Measurements from ENCODE around the gene CFB. TPM values are rescaled to one million over a fixed set of nuclear protein-coding genes. Genes with fewer than 3 reads are reported as not detected.
A peak's percentile ranks its signal among the peaks of the same experiment; 100 is the strongest.

The CFB gene
- total and polyA plus RNA-seq, 2 of the 13 experiments (the other 11 are each of a cell fraction or from before 2014, with no cell fraction given) = 171 to 513 TPM

GRCh38 chr6:31947864-31948263, 2.0 kb downstream of the CFB start (continued):
- TF ChIP-seq ZNF800 (CRISPR knock-in tag; IDR thresholded peaks at IDR 0.05) = no peak

GRCh38 chr6:31948306-31948705, 2.4 kb downstream of the CFB start:
- Histone ChIP-seq H4K20me1 (ENCODE audit: insufficient read depth, low read length) (no peaks in the 10 kb centered on the region), H3K9ac (ENCODE audit: insufficient read depth, low read depth, low read length) (no peak overlapping the region), H3K36me3 (replicated peaks in 1 of 2; ENCODE audit: control insufficient read depth in 1 of 2, insufficient read depth in 2 of 2, low read length in 2 of 2) (peaks cover 21 to 75% of the 10 kb centered on the region in 2 experiments), H2AFZ (ENCODE audit: low read length) (no peak overlapping the region), H3K4me2 (ENCODE audit: low read depth, low read length) (no peak overlapping the region; the same call in 1 of the 2 replicates), H3K27ac (ENCODE audit: extremely low read length, insufficient read depth, low read length) (peak overlapping the region; percentile 4), H3K79me2 (ENCODE audit: insufficient read depth, low read length) (peaks cover 22% of the 10 kb centered on the region), H3K4me1 (ENCODE audit: insufficient read depth, low read length) (peaks cover 68% of the 10 kb centered on the region), H3K27me3 (ENCODE audit: control insufficient read depth in 1 of 2, insufficient read depth in 2 of 2, low read length in 2 of 2) (no peaks in the 10 kb centered on the region; a peak in 1 of 5 replicates), H3K4me3 (replicated peaks in 1 of 3; ENCODE audit: insufficient read depth in 1 of 3, low read depth in 2 of 3, low read length in 3 of 3) (no peak overlapping the region), H3K9me3 (ENCODE audit: low read length) (no peaks in the 10 kb centered on the region)
- DNase-seq (ENCODE audit: low spot score) (no peak), FAIRE-seq (no peak), ATAC-seq (no peak)
- ChIA-PET CTCF (ENCODE audit: low intra/inter-chr PET ratio, low total read pairs) (no interaction called here), POLR2A (interaction anchor here (0.8 to 6.3 kb wide), 6 partner anchors 9 to 50 kb away, joined by 4 to 69 read pairs (median 12); partner anchors contain the start of genes C2, NELFE, SKIC2 and ZBTB12)
- intact Hi-C loops (cut with micrococcal nuclease; ENCODE audit: unreplicated experiment) (no loop called here), in situ Hi-C loops (cut with HindIII; ENCODE audit: extremely low pct_ligation_motif_present, low pct_unique_long_range_greater_than_20kb) (loop anchor here (5.0 kb wide), 1 partner anchor 46 kb away; the partner anchor contains the start of gene ZBTB12)
- 92% methylated on average over 5 of the region's 5 CpGs for WGBS (ENCODE audit: low lambda C conversion rate)
- no TSS peak for BruUV-seq (replicated peaks)
- no peak for TF ChIP-seq ZFP90 (CRISPR knock-in tag; IDR thresholded peaks at IDR 0.05; ENCODE audit: borderline replicate concordance)
- TF ChIP-seq ZNF274 (CRISPR knock-in tag; IDR thresholded peaks at IDR 0.05) = no peak
- no peak for TF ChIP-seq HNF4A (CRISPR knock-in tag; IDR thresholded peaks at IDR 0.05)
- TF ChIP-seq IRF9 (CRISPR knock-in tag; IDR thresholded peaks at IDR 0.05; ENCODE audit: borderline replicate concordance) = peak; percentile 35; the same call in 1 of the 2 replicates
- no peak for TF ChIP-seq ZNF10 (CRISPR knock-in tag; IDR thresholded peaks at IDR 0.05; ENCODE audit: borderline replicate concordance, low read depth)
- no peak for TF ChIP-seq SYNCRIP (IDR thresholded peaks at IDR 0.05; ENCODE audit: insufficient read depth, low read depth, low read length)
- no peak for TF ChIP-seq CTCF (CRISPR knock-in tag; IDR thresholded peaks at IDR 0.05)
- TF ChIP-seq MXI1 (IDR thresholded peaks at IDR 0.05; ENCODE audit: borderline replicate concordance, low read depth, low read length) = no peak
- no peak for TF ChIP-seq YEATS2 (CRISPR knock-in tag; IDR thresholded peaks at IDR 0.05; ENCODE audit: borderline replicate concordance)
- no peak for TF ChIP-seq IRF1 (CRISPR knock-in tag; IDR thresholded peaks at IDR 0.05; ENCODE audit: low read depth)
- no peak for TF ChIP-seq ZNF512 (CRISPR knock-in tag; IDR thresholded peaks at IDR 0.05)
- TF ChIP-seq JUNB (CRISPR knock-in tag; IDR thresholded peaks at IDR 0.05; ENCODE audit: borderline replicate concordance) = peak; percentile 35; the same call in 1 of the 2 replicates
